Neuronal stem cell (in vitro differentiated cells): ENCODE results near the gene GALNT17.
A peak's percentile ranks its signal among the peaks of the same experiment; 100 is the strongest.
"Not testable (repeated sequence)": the region's sequence is repeated elsewhere in the genome, so short reads cannot be mapped to it uniquely, and the experiment has no call there.

Source experiments
- DNase-seq: peaks from one replicate; pipeline ENCODE4 v3.0.0-alpha.2; 2013; ENCODE audit warnings: low spot score
- H2AFZ ChIP-seq: one replicate; pipeline ENCODE4 v1.6.1; 2013; ENCODE audit warnings: mild to moderate bottlenecking, low read length, inconsistent platforms
- H2AK5ac ChIP-seq: 2 replicates; pipeline ENCODE4 v1.6.1; 2013; ENCODE audit warnings: low read depth, mild to moderate bottlenecking, inconsistent platforms, low read length, moderate library complexity, mixed read lengths
- H2BK120ac ChIP-seq: 2 replicates; pipeline ENCODE4 v1.6.1; 2013; ENCODE audit warnings: low read depth, mild to moderate bottlenecking, inconsistent platforms, low read length, moderate library complexity, mixed read lengths
- H2BK12ac ChIP-seq: one replicate; pipeline ENCODE4 v1.6.1; 2013; ENCODE audit warnings: low read length, inconsistent platforms
- H2BK15ac ChIP-seq: 2 replicates; pipeline ENCODE4 v1.6.1; 2013; ENCODE audit warnings: mild to moderate bottlenecking, low read length, inconsistent platforms, mixed read lengths
- H2BK5ac ChIP-seq: one replicate; pipeline ENCODE4 v1.6.1; 2013; ENCODE audit warnings: inconsistent platforms, mild to moderate bottlenecking, low read length, moderate library complexity
- H3K14ac ChIP-seq: one replicate; pipeline ENCODE4 v1.6.1; 2013; ENCODE audit warnings: low read length, inconsistent platforms
- H3K18ac ChIP-seq: 2 replicates; pipeline ENCODE4 v1.6.1; 2013; ENCODE audit warnings: low read length, inconsistent platforms
- H3K23ac ChIP-seq: 2 replicates; pipeline ENCODE4 v1.6.1; 2013; ENCODE audit warnings: low read depth, mild to moderate bottlenecking, mixed read lengths, low read length, inconsistent platforms; ENCODE audit not compliant: poor library complexity
- H3K27ac ChIP-seq: replicated peaks from 3 replicates; pipeline ENCODE4 v1.5.1; 2013; ENCODE audit warnings: low read length, inconsistent platforms
- H3K27me3 ChIP-seq, 3 experiments: 2 replicates each; pipeline ENCODE4 v1.6.1; 2013; ENCODE audit warnings: low read length in 3 of 3, mild to moderate bottlenecking in 2 of 3, inconsistent platforms in 1 of 3, low read depth in 1 of 3, mixed read lengths in 1 of 3, moderate library complexity in 1 of 3; ENCODE audit not compliant: control insufficient read depth in 3 of 3, insufficient read depth in 3 of 3
- H3K36me3 ChIP-seq, 2 donors: replicated peaks in 1 of 2; 2 replicates each; pipeline ENCODE4 v1.6.1; 2013; ENCODE audit warnings: low read length in 2 of 2; ENCODE audit not compliant: control insufficient read depth in 2 of 2, insufficient read depth in 2 of 2
- H3K4ac ChIP-seq: 2 replicates; pipeline ENCODE4 v1.6.1; 2013; ENCODE audit warnings: inconsistent platforms, mild to moderate bottlenecking, low read length, moderate library complexity
- H3K4me1 ChIP-seq, 2 donors: 1 replicate in 1 of 2; 2 replicates in 1 of 2; pipeline ENCODE4 v1.6.1; 2013; ENCODE audit warnings: low read length in 2 of 2, low read depth in 1 of 2; ENCODE audit not compliant: control insufficient read depth in 2 of 2, insufficient read depth in 1 of 2
- H3K4me2 ChIP-seq: one replicate; pipeline ENCODE4 v1.6.1; 2013; ENCODE audit warnings: mild to moderate bottlenecking, low read length, inconsistent platforms; ENCODE audit not compliant: insufficient read depth, poor library complexity, severe bottlenecking
- H3K4me3 ChIP-seq, 2 donors: 2 replicates each; pipeline ENCODE4 v1.5.1; 2013; ENCODE audit warnings: low read length in 2 of 2, mild to moderate bottlenecking in 2 of 2, inconsistent platforms in 1 of 2, moderate library complexity in 1 of 2
- H3K79me1 ChIP-seq: one replicate; pipeline ENCODE4 v1.6.1; 2013; ENCODE audit warnings: low read depth, mild to moderate bottlenecking, inconsistent platforms, low read length, moderate library complexity
- H3K9ac ChIP-seq: one replicate; pipeline ENCODE4 v1.6.1; 2013; ENCODE audit warnings: mild to moderate bottlenecking, low read depth, low read length, inconsistent platforms; ENCODE audit not compliant: poor library complexity
- H3K9me3 ChIP-seq, 2 donors: replicated peaks in 1 of 2; 2 replicates each; pipeline versions ENCODE3 to v1.6.1; 2013; ENCODE audit warnings: low read length in 2 of 2, mild to moderate bottlenecking in 2 of 2, inconsistent platforms in 1 of 2, low read depth in 1 of 2, mixed read lengths in 1 of 2, moderate library complexity in 1 of 2; ENCODE audit not compliant: control insufficient read depth in 2 of 2, insufficient read depth in 1 of 2
- H4K8ac ChIP-seq: one replicate; pipeline ENCODE4 v1.6.1; 2013; ENCODE audit warnings: low read depth, mild to moderate bottlenecking, inconsistent platforms, low read length, moderate library complexity
- H4K91ac ChIP-seq: one replicate; pipeline ENCODE4 v1.6.1; 2013; ENCODE audit warnings: low read length, low read depth, mild to moderate bottlenecking, inconsistent platforms; ENCODE audit not compliant: poor library complexity
- whole genome bisulfite sequencing, 2 donors: extraction: QIAGEN DNeasy Blood & Tissue Kit; methylation state at CpG; one replicate each; pipeline ENCODE4 v1.1.7; 2013; ENCODE audit warnings: missing lambda C conversion rate in 2 of 2, mixed read lengths in 1 of 2; ENCODE audit not compliant: insufficient read length in 2 of 2, insufficient replicate concordance in 1 of 2; ENCODE audit errors: extremely low coverage in 2 of 2; 5-methylcytosine and 5-hydroxymethylcytosine counted together

GALNT17 gene

GRCh38 chr7:71639382-71640085, 507.6 kb downstream of the GALNT17 start:
- Histone ChIP-seq H2AFZ (no peak overlapping the region), H3K9ac (no peak overlapping the region), H3K36me3 (no peaks in the 10 kb centered on the region), H3K14ac (no peak overlapping the region), H2BK5ac (no peak overlapping the region), H3K4me3 (no peak overlapping the region), H3K18ac (no peak overlapping the region), H2AK5ac (peak overlapping the region; percentile 44), H2BK12ac (no peak overlapping the region), H3K79me1 (no peaks in the 10 kb centered on the region), H3K9me3 (no peaks in the 10 kb centered on the region), H3K4me1 (peaks cover 3 to 4% of the 10 kb centered on the region in 2 donors), H3K23ac (no peak overlapping the region), H4K91ac (no peak overlapping the region), H4K8ac (no peak overlapping the region), H2BK120ac (no peak overlapping the region), H2BK15ac (no peak overlapping the region), H3K27ac (no peak overlapping the region), H3K27me3 (no peaks in the 10 kb centered on the region), H3K4me2 (no peak overlapping the region), H3K4ac (no peak overlapping the region)
- no peak for DNase-seq
- WGBS, 2 donors = no CpG with 5 or more reads among the region's 12 CpGs

GRCh38 chr7:71643031-71643430, 511.1 kb downstream of the GALNT17 start:
- H2BK120ac ChIP-seq, H2AK5ac ChIP-seq, H2AFZ ChIP-seq, H2BK15ac ChIP-seq, H3K9ac ChIP-seq, DNase-seq, H3K23ac ChIP-seq, H3K27ac ChIP-seq, H4K8ac ChIP-seq, H3K18ac ChIP-seq, H2BK5ac ChIP-seq, H3K4me3 ChIP-seq, H3K36me3 ChIP-seq, H3K4me2 ChIP-seq, H3K27me3 ChIP-seq, H4K91ac ChIP-seq, H3K9me3 ChIP-seq, H3K4me1 ChIP-seq, H3K79me1 ChIP-seq, H3K4ac ChIP-seq, H3K14ac ChIP-seq, H2BK12ac ChIP-seq: not testable (repeated sequence)
- WGBS, 2 donors = no CpG with 5 or more reads among the region's 9 CpGs

GRCh38 chr7:71645836-71646235, 513.9 kb downstream of the GALNT17 start:
- no peak overlapping the region for H3K18ac ChIP-seq
- H3K9ac ChIP-seq = no peak overlapping the region
- H3K27ac ChIP-seq = no peak overlapping the region
- H2AFZ ChIP-seq = no peak overlapping the region
- H3K4me2 ChIP-seq = no peak overlapping the region
- H3K4me3 ChIP-seq = no peak overlapping the region
- H4K91ac ChIP-seq = no peak overlapping the region
- H4K8ac ChIP-seq = no peak overlapping the region
- H3K36me3 ChIP-seq = no peaks in the 10 kb centered on the region
- H3K79me1 ChIP-seq = no peaks in the 10 kb centered on the region
- H3K14ac ChIP-seq = no peak overlapping the region
- H3K27me3 ChIP-seq = no peaks in the 10 kb centered on the region
- no peak overlapping the region for H3K4ac ChIP-seq
- no CpG with 5 or more reads among the region's 4 CpGs for WGBS, 2 donors
- H2BK15ac ChIP-seq = no peak overlapping the region
- peaks cover 10 to 22% of the 10 kb centered on the region in 2 donors for H3K9me3 ChIP-seq
- H2AK5ac ChIP-seq = no peak overlapping the region
- DNase-seq = no peak
- H2BK12ac ChIP-seq = no peak overlapping the region
- H2BK120ac ChIP-seq = no peak overlapping the region
- H3K4me1 ChIP-seq = peaks cover 2 to 3% of the 10 kb centered on the region in 2 donors
- no peak overlapping the region for H2BK5ac ChIP-seq
- H3K23ac ChIP-seq = no peak overlapping the region

GRCh38 chr7:71649812-71650211, 517.9 kb downstream of the GALNT17 start:
- H2AFZ ChIP-seq = no peak overlapping the region
- no peak overlapping the region for H4K91ac ChIP-seq
- no peak overlapping the region for H3K23ac ChIP-seq
- no peak overlapping the region for H3K14ac ChIP-seq
- no peak overlapping the region for H3K4me2 ChIP-seq
- no peak overlapping the region for H2BK15ac ChIP-seq
- no peaks in the 10 kb centered on the region for H3K79me1 ChIP-seq
- H3K4me3 ChIP-seq = no peak overlapping the region
- peaks cover 0 to 8% of the 10 kb centered on the region in 2 donors for H3K4me1 ChIP-seq
- H3K18ac ChIP-seq = no peak overlapping the region
- H2BK120ac ChIP-seq = no peak overlapping the region
- peaks cover 9 to 22% of the 10 kb centered on the region in 2 donors for H3K9me3 ChIP-seq
- H2AK5ac ChIP-seq = no peak overlapping the region
- H3K4ac ChIP-seq = no peak overlapping the region
- H2BK5ac ChIP-seq = no peak overlapping the region
- no CpG with 5 or more reads among the region's 1 CpG for WGBS, 2 donors
- H2BK12ac ChIP-seq = no peak overlapping the region
- no peak overlapping the region for H4K8ac ChIP-seq
- H3K27me3 ChIP-seq = no peaks in the 10 kb centered on the region
- no peaks in the 10 kb centered on the region for H3K36me3 ChIP-seq
- DNase-seq = no peak
- no peak overlapping the region for H3K27ac ChIP-seq
- H3K9ac ChIP-seq = no peak overlapping the region
